Measurements from ENCODE around the gene BCAS1.

DNA sequence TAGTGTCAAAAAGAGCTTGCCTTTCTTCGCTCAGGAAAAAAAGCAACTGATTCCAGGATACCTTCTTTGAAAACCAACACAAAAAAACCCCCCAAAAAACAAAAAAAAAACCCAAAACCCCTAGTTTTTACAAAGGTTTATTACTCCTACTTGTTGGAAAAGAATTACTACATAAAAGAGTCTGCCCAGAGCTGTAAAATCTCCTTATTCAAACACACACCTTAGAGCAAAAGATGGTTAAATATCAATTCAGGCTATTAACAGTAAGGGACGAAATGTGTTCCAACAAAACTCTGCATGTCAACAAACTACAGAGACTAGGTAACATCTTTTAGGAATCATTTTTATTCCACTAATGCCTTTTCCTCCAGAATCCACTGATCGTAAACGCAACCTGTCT is 42.7 kb downstream of the BCAS1 start:
- TF ChIP-seq CTCF (IDR thresholded peaks at IDR 0.05): no peak
- TF ChIP-seq SIN3A (IDR thresholded peaks at IDR 0.05; ENCODE audit: borderline replicate concordance, insufficient read depth, low read depth, low read length): no peak

Measured in Panc1 (cell line).